BE2C (cell line): ENCODE results near the gene GUCY2D.

Experiments used
- DNase-seq: peaks from one replicate; pipeline ENCODE4 v3.0.0-alpha.2; 2020
- H3K27me3 ChIP-seq: fragments of 250-450 bp; sonication (Bioruptor Pico); 2 replicates; pipeline ENCODE4 v1.5.1; 2020; ENCODE audit warnings: mild to moderate bottlenecking
- H3K36me3 ChIP-seq: fragments of 250-450 bp; sonication (Bioruptor Pico); 2 replicates; pipeline ENCODE4 v1.5.1; 2020; ENCODE audit warnings: mild to moderate bottlenecking
- H3K4me1 ChIP-seq: fragments of 250-450 bp; sonication (Bioruptor Pico); 2 replicates; pipeline ENCODE4 v1.5.1; 2020
- H3K4me3 ChIP-seq: 2 replicates; pipeline ENCODE4 v1.5.1; 2011; ENCODE audit warnings: low read depth, low read length
- H3K9me3 ChIP-seq: fragments of 250-450 bp; sonication (Bioruptor Pico); 2 replicates; pipeline ENCODE4 v1.5.1; 2020
- TF ChIP-seq, protein P1 (sequence below): IDR thresholded peaks from 2 replicates; pipeline ENCODE4 v1.5.1; 2012; ENCODE audit warnings: mild to moderate bottlenecking, low read depth, low read length

The GUCY2D gene

DNA sequence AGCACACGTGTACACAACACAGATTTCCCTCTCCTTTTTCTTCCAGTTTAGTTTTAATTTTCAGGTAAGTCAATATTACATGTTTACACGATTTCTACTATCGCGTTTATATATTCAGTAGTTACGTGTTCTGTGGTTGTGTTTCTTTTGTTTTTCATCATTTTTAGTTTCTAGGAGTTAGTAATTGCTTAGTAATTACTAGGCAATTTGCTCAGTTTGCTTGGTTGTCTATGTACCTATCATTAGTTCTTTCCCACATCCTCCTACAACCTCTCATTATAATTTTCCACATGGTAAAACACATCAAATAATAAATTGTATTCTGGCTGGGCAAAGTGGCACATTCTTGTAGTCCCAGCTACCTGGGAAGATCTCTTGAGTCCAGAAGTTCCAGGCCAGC lies 24.6 kb upstream of the GUCY2D start:
- Histone ChIP-seq H3K36me3 (no peaks in the 10 kb centered on the region), H3K27me3 (no peaks in the 10 kb centered on the region), H3K4me1 (no peaks in the 10 kb centered on the region), H3K4me3 (no peak overlapping the region), H3K9me3 (no peaks in the 10 kb centered on the region)
- TF ChIP-seq, protein P1, sequence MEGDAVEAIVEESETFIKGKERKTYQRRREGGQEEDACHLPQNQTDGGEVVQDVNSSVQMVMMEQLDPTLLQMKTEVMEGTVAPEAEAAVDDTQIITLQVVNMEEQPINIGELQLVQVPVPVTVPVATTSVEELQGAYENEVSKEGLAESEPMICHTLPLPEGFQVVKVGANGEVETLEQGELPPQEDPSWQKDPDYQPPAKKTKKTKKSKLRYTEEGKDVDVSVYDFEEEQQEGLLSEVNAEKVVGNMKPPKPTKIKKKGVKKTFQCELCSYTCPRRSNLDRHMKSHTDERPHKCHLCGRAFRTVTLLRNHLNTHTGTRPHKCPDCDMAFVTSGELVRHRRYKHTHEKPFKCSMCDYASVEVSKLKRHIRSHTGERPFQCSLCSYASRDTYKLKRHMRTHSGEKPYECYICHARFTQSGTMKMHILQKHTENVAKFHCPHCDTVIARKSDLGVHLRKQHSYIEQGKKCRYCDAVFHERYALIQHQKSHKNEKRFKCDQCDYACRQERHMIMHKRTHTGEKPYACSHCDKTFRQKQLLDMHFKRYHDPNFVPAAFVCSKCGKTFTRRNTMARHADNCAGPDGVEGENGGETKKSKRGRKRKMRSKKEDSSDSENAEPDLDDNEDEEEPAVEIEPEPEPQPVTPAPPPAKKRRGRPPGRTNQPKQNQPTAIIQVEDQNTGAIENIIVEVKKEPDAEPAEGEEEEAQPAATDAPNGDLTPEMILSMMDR, result no peak
- no peak for DNase-seq

DNA sequence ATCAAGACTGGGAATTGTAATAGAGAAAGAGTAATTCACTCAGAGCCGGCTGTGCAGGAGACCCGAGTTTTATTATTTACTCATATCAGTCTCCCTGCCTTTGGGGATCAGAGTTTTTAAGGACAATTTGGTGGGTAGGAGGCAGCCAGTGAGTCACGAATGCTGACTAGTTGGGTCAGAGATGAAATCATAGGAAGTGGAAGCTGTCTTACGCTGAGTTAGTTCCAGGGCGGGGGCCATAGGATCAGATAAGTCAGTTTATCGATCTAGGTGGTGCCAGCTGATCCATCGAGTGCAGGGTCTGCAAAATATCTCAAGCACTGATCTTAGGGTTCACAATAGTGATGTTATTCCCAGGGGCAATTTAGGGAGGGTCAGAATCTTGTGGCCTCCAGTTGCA lies 20.2 kb upstream of the GUCY2D start:
- no peak for DNase-seq
- Histone ChIP-seq H3K4me3 (no peak overlapping the region), H3K4me1 (no peaks in the 10 kb centered on the region), H3K9me3 (no peaks in the 10 kb centered on the region), H3K27me3 (no peaks in the 10 kb centered on the region), H3K36me3 (no peaks in the 10 kb centered on the region)
- TF ChIP-seq, protein P1, result no peak

DNA sequence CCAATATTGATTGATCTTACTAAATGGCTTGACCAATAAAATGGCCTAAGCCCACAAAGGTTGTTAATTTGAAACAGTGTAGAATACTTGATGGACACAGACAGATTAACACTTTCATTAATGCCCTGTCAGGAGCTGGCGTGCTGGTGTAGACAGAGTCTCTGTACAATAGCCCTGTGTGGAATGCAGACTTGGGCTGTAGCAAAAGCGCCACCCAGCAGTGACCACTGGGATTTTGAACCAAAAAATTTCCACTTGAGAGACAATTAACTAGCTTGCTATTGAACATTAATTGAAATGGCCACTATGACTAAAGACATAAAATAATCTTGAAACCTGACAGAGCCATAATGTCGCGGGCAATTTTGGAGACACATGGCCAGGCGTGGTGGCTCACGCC lies 19.7 kb upstream of the GUCY2D start:
- Histone ChIP-seq H3K9me3 (no peaks in the 10 kb centered on the region), H3K4me1 (no peaks in the 10 kb centered on the region), H3K36me3 (no peaks in the 10 kb centered on the region), H3K27me3 (no peaks in the 10 kb centered on the region), H3K4me3 (no peak overlapping the region)
- no peak for DNase-seq
- TF ChIP-seq, protein P1, result 0 out of 2 replicates have a peak, but pooled peaks have one; percentile 1

DNA sequence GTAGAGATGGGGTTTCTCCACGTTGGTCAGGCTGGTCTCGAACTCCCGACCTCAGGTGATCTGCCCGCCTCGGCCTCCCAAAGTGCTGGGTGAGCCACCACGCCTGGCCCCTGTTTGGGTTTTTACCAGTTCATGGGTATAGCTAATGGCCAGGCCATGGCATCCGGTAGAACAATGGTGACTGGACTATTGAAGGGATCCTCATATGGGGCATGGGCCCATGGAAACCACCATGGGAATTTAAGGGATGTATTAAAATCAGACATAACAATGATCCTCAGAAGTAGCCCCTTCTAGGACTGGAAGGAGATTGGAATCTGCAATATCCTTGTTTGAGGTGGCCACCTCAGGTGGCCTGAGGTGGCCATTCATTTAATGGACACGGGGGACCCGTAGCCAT lies 17.5 kb upstream of the GUCY2D start:
- H3K4me1 ChIP-seq, result no peaks in the 10 kb centered on the region
- H3K36me3 ChIP-seq, result no peaks in the 10 kb centered on the region
- H3K9me3 ChIP-seq, result no peaks in the 10 kb centered on the region
- TF ChIP-seq, protein P1, result no peak
- H3K4me3 ChIP-seq, result no peak overlapping the region
- DNase-seq, result no peak
- no peaks in the 10 kb centered on the region for H3K27me3 ChIP-seq

DNA sequence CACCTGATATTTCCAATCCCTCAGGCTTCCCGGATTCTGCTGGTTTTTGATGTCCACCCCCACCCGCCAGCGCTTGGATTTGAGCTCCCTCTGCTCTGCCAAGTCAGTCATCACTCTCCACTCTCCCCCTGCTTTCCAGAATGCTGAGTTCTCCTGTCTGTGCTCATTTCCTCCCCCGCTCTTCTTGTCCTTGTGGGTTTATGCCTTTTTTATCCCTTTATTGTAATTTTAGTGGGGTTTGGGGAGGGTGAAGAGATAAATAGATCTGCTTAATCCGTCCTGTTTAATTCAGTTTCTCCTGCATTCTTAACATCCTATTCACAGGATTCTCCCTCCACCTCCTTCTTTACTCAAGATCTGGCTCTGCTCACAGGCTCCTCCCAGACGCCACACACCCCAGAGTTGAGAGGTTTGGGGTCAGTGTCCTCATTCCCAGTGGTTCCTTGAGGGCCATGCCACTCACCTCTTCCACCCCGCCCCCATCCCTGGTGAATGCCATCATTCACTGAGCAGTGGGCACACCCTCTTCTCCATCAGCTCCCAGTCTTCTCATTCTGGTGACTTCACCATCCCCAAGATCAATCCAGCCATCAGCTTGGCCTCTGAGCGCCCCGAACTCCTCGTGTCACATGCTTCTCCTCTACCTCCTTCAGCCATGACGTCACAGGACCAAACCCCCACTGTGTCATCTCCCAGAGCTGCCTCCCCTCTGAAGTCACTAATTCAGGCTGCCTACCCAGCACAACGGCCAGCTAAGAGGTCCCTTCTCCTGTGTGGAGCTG lies 15.1 kb upstream of the GUCY2D start:
- TF ChIP-seq, protein P1, result no peak
- DNase-seq, result no peak
- Histone ChIP-seq H3K9me3 (no peaks in the 10 kb centered on the region), H3K4me1 (no peaks in the 10 kb centered on the region), H3K36me3 (no peaks in the 10 kb centered on the region), H3K27me3 (no peaks in the 10 kb centered on the region), H3K4me3 (no peak overlapping the region)

DNA sequence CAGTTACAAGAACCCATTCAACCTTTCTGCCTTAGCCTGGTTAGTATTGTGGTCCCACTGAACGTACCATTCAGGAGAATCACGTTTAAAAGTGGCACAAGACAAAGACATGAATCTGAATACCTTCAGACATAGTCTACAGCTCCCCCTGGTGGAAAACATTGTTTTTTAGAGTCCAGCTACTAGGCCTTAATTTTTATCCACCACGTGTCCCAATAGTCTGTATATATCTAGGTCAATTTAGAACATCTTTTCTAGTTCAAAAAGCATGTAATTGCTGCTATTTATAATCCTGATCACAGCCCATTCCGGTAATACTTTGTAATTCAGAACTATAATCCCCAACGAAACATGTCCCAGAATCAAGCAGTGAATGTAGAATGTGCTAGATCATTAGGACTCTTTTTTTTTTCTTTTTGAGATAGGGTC lies 13.7 kb upstream of the GUCY2D start:
- TF ChIP-seq, protein P1, result peak; percentile 49
- Histone ChIP-seq H3K4me1 (no peaks in the 10 kb centered on the region), H3K4me3 (no peak overlapping the region), H3K36me3 (no peaks in the 10 kb centered on the region), H3K9me3 (no peaks in the 10 kb centered on the region), H3K27me3 (no peaks in the 10 kb centered on the region)
- peak; percentile 52 for DNase-seq
